ENCODE results near the gene B3GNT3. TPM values are rescaled to one million over a fixed set of nuclear protein-coding genes. Genes with fewer than 3 reads are reported as not detected.

Gene B3GNT3
- total RNA-seq, 1 donor from 2014 or later, result 88.2 TPM

DNA sequence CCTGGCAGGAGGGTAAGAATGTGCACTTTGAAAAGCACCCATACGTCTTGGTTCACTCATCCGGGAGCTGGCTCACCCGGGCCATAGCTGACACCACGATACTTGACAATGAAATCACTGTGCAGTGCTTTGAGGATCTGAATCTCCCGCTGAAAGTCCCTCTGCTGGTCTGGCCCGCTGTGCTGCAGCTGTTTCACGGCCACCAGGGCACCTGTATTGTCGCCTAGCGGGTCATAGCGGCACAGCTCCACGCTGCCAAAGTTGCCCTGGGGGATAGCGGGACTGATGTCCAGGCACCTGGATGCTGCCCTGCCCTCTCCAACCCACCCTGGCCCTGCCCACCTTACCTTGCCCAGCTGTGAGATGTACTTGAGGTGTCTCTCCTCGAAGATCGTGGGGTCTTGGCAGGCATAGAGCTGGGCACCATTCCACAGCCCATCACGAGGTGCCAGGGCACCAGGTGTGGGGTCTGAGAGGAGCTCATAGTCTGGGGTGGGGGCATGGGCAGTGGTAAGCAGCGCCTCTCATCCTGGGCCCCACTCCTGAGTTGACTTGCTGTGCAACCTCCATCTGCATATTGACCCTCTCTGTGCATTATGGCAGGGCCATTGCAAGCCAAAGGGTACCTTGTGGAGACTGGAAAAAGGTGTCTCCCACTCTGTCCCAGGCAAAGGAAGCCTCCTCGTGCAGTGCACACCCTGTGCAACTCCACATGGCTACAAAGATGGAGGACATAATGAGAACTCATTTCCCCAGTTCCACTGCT, 37.7 kb downstream of the B3GNT3 start:
- DNase-seq (ENCODE audit: low spot score), result no peak

DNA sequence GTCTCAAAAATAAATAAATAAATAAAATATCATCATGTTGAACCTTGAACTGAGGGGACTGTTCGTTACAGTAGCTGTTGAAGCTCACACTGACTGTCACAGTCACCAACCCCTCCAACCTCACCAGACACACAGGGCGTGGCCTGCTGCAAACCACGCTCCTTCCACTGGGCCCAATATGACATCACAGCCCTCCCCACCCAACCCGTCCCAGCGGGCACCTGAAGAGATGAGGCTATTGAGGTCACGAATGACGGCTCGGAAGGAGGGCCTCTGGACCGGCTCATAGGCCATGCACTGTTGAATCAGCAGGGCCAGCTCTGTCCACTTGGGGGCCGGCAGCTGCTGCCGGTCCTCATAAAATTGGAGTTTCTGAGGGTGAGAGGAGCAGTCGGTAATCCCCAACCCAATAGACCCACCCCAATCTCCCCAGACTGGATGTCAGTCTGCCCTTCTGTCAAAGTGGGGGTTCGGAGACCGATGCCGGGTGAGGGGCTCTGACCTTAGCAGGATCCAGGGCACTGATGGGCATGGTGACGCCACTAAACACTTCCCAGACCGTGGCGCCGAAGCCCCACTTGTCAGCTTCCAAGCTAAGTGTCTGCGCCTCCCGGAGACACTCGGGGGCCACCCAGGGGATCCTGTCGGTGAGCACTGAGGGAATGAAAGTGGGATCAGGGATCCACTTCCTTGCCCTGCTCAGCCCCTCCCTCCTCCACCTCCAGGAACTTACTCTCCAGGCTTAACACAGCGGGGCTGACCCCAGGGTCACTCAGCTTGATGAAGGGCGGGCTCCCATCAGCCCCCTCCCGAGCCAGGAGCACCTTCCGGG, 39.6 kb downstream of the B3GNT3 start:
- no peak for DNase-seq (ENCODE audit: low spot score)

DNA sequence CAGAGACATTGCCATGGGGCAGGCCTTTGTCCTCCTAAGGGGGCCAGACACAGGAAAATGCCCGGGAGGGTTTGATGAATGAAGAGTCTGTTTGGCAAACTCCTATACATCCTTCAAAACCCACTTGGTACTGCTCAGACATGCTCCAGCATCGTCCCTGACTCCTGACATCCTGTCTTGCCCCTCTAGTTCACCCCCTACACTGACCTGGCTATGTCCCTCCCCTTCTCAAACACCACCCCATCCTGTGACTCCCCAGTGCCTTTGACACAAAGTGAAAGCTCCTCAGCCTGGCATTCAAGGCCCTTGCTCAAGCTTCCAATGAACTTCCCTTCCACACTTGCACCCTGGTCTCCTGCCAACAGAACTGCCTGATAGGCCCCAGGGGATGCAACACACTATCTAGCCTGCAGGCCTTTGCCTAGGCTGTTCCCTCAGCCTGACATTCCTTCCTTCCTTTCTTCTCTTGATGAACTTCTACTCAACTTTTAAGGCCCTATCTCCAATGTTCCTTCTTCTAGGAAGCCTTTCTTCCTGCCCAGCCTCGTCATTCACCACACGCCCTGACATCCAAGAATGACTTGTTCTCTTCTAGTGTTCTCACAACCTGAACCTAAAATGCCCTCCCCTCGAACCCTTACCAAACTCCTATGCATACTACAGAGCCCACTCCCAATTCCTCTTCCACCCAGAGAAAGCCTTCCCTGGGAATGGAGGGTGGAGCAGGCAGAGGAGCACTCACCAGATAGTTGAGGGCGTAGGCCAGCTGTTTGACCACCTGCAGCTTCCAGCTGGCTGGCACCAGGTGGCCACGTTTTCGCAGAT, 40.5 kb downstream of the B3GNT3 start:
- DNase-seq (ENCODE audit: low spot score), result no peak

DNA sequence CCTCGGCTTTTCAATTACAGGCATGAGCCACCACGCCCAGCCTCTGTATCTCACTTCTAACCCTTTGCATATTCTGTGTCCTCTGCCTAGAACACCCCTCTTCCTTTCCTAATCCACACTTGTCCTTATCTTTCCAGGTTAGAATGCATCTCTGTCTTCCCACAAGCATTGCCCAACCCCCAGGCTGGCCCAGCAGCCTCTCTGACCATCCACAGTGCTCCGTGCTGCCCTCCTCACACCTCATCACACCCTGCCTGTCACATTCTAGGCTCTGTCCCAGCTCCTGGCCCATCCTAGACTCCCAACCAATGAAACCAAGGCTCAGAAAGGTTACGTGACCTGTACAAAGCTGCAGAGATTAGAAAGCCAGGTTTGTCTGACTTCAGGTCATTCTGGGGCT, 41.6 kb downstream of the B3GNT3 start:
- no peak for DNase-seq (ENCODE audit: low spot score)

DNA sequence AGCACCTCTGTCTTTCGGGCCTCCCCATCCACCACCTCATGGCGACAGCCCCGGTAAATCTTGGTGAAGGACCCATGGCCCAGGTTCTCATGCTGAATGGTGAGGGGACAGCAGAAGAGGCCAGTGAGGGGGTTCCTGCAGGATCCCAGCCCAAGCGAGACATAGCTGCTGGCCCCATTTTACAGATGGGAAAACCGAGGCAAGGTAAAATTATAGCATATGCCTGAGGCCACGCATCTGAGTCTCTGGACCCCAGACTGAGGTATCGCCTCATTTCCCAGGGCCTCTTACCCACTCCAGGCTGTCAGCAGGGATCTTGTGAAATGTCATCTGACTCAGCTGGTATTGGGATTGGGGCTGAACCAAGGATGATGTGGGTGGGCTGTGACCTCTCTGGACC, 43.0 kb downstream of the B3GNT3 start:
- DNase-seq (ENCODE audit: low spot score), result no peak

DNA sequence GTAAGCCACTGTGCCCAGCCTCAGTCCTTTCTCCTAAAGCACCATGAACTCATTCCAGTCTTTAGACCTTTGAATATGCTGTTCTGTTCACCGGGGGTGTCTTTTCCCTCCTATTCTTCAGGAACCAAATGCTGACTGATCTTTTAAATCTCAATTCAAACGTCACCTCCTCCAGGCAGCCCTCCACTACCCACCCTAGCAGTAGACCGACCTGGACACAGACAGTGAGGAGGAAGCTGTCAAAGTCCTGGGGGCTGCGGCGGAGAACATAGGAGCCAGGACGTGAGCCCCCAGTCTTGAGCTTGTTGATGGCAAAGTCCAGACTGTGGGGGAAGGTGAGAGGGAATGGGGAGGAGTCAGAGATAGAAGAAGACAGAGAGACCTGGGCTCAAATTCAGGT, 45.1 kb downstream of the B3GNT3 start:
- no peak for DNase-seq (ENCODE audit: low spot score)

DNA sequence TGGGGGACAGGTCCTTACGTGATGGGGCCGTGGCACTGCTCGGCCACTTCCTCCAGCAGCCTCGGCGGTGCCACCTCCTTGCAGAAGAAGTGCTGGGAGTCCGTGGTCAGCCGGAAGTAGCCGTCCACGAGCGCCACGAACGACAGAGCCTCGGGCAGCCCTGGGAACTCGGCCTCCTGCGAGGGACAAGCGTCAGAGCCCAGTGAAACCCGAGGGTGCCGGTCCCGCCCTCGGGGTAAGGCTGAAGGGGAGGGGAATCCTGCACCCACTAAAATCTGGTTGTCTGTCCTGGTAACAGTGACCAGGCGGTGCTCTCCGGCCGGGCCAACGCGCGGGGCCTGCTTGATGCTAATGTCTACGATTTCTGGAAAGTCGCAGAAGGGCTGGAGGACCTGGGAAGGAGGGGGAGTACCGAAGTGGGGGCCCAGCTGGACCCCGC, 46.5 kb downstream of the B3GNT3 start:
- no peak for DNase-seq (ENCODE audit: low spot score)

DNA sequence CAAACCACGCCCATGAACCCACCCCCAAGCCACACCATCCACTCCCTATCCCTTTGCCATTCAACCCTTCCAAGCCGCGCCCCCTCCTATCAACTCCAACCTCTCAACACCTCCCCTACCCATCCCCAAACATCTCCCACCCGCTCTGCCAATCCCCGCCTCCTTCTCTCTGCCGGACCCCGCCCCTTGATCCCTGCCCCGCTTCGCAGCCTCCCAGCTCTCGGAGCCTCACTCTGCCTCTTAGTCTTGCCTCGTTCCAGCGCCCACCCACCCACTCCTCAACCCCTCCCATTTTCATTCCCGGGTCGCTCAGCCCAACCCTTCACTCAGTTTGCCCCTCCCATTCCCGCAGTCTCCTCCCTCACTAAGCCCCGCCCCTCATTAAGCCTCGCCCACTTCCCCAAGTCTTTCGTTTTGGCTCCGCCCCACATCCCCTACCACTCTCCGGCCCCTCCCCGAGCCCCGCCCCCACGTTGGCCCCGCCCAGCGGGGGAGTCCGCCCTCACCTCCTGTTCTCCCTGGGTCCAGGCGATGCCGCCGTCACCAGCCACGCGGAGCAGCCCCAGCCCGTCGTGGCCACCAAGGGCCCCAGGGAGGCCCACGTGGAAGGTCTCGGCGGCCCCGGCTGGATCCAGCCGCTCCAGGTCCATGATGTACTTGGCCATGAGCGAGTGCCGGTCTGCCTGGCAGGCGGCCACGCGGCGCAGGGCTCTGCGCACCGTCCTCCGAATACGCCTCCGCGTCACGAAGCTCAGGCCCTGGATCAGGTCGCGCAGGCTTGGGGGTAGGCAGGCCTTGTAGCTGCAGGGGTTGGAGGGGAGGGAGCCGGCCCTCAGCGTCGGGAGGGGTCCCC, 47.1 kb downstream of the B3GNT3 start:
- DNase-seq (ENCODE audit: low spot score), result peak; percentile 95

DNA sequence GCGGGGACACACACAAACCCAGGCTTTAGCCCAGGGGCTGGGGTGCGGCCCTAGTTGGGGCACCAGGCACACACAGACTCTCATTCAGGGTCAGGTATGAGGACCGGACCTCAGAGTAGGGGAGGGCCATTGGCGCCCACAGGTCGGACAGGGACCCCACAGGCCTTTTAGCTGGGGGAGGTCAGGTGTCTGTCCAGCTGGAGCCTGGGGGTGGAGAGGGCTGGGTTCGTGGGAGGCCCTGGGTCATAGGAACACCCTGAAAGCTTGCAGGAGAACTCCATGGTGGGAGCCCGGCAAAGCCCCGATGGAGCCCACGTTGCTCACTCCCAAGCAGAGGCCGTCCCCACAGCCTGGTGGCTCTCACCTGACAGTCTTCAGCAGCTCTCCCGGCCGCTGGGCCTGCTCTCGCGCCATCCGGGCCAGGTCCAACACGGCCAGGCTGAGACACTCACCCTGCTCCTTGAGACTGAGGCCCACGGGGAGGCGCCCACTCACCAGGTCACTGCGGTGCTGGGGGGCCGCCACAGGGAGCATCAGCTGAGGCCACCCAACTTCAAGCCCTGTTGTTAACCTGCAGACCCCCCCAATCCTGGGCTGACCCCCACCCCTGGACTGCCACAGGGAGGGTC, 47.8 kb downstream of the B3GNT3 start:
- DNase-seq (ENCODE audit: low spot score), result no peak

DNA sequence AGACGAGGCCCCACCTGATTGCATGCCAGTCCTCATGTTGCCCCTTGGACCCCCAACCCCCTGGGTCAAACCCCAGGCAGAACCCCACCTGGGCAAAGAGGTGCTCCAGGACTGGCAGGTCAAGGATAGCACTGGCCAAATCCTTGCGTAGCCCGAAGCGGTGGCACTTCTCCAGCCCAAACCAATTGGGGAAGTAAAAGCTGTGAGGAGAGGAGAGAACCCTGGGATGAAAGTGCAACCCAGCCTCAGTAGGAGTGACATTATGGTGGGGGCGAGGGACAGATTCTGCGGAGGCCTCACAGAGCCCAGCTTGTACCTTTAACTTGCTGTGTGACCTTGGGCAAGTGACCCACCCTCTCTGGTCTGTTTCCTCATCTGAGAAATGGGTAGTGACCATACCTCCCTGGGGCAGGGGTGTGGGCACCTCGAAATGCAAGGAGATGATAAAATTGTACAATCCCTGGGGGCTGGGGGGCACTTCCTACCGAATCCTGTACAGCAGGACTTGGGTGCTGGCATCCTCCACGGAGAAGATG, 48.4 kb downstream of the B3GNT3 start:
- no peak for DNase-seq (ENCODE audit: low spot score)

DNA sequence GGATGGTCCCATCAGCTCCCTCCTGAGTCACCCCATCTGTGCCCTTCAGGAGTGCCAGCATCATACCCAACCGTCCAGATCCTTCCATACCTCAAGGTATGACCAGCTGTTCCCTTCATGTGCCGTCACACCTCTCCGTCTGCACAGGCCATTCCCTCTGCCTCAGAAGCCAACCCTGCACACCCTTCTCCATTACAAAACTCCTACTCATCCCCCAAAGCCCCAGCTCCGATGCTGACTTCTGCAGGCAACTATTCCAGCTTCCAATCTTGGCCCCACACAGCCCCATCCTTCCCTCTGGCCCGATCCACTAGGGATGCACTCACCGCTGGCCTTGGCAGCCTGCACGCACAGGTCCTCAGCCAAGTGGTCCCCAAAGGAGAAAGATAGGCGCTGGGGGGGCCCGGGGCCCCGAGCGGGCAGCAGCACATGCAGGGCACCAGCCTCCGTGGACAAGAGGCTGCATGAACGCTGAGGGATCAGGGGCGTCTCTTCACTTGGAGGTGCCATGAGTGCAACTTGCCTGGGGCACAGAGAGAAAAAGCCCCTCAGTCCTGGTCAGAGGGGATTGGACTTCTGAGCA, 49.1 kb downstream of the B3GNT3 start:
- no peak for DNase-seq (ENCODE audit: low spot score)

DNA sequence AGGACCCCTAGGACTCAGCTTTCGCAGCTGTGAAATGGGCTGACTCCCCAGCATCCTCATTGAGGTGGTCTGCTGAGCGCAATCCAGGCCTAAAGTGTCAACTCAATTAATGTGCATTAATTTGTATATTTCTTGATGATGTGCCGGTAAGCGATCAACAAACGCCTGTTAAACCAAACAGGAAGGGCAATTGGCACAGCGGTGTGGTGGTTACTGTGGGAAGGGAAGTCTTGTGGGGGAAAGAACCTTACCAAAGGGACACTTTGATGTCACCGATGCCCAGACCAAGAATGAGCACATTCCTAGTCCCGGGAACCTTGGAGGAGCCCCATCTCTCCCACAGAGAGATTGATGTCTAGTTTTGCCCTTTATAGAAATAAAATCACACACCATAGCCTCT, 51.2 kb downstream of the B3GNT3 start:
- DNase-seq (ENCODE audit: low spot score), result no peak

DNA sequence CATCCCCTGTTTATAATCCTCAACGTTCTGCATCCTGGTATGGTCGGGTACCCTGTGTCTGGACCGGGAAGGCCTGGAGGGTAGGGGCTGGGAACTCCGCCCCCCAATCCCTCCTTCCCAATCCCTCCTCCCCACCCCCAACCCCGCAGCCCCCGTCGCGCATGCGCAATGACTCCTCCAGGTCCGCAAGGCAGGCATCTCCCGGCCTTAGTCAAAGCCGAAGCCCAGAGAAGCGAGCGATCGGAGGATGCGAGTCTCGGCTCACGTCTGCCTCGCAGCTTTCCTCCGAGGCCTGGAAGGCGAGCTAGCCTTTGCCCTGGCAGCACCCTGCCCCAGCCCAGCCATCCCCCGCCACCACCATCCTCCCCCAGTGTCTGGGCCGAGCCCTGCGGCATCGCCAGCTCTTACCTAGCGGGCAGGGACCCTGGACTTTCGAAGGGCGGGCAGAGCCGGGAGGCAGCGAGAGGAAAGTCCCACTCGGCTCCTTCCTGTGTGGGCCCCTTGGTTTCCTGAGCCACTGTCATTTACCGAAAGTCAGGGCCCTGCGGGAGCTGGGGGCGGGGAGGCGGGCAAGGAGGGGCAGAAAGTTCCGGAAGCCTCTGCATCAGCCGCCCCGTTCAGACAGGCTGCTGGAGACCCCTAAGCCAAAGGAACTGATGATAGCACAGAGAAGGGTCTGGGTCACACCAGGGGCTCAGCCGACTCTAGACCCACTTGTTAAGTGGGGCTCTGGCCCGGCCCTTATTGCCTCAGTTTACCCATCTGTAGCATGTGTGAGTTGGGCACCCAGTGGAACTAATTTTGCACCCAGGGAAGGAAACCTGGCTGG, 52.8 kb downstream of the B3GNT3 start, which contains the start of gene JAK3:
JAK3 (minus strand) TSS at position 445 of the 829 bp plus-strand sequence. CDS start 3,565 bp downstream, outside the sequence.
- DNase-seq (ENCODE audit: low spot score), result peak; percentile 70

DNA sequence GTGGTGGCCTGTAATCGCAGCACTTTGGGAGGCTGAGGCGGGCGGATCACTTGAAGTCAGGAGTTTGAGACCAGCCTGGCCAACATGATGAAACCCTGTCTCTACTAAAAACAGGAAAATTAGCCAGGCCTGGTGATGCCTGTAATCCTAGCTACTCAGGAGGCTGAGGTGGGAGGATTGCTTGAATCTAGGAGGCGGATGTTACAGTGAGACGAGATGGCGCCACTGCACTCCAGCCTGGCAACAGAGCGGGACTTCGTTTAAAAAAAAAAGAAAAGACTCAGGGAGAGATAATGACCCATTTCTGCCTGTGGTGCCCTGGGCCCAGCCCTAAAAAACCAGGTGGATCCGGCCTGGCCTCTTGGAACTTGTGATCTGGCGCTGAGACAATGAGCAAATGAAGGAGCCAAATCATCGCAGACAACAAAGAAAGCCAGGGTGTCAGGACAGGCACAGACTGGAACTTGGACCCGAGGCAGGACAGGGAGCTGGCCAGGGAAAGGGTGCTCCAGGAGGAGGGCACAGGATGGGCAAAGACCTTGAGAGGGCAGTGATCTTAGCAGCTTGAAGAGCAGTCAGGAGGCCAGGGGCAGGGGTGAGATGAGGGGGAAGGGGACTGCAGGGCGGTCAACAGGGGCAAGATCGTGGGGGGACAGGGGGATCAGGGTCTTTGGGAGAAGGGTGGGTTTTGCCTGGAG, 53.8 kb downstream of the B3GNT3 start:
- DNase-seq (ENCODE audit: low spot score), result no peak

DNA sequence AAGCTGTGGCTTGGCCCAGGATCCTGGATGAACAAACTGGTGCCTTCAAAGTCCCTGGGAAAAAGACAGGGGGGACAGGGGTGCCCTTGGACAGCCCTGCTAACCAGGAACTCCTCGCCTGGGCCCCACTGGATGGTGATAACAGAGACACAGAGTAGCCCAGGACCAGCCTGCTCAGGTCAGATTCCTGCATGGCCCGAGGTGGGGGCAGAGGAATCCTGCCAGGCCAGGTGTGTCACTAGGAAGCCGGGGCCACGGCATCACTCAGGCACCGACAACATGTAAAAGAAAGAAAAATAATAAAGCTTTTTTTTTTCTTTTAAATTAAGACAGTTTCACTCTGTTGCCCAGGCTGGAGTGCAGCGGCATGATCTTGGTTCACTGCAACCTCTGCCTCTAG, 59.1 kb downstream of the B3GNT3 start:
- no peak for DNase-seq (ENCODE audit: low spot score)

DNA sequence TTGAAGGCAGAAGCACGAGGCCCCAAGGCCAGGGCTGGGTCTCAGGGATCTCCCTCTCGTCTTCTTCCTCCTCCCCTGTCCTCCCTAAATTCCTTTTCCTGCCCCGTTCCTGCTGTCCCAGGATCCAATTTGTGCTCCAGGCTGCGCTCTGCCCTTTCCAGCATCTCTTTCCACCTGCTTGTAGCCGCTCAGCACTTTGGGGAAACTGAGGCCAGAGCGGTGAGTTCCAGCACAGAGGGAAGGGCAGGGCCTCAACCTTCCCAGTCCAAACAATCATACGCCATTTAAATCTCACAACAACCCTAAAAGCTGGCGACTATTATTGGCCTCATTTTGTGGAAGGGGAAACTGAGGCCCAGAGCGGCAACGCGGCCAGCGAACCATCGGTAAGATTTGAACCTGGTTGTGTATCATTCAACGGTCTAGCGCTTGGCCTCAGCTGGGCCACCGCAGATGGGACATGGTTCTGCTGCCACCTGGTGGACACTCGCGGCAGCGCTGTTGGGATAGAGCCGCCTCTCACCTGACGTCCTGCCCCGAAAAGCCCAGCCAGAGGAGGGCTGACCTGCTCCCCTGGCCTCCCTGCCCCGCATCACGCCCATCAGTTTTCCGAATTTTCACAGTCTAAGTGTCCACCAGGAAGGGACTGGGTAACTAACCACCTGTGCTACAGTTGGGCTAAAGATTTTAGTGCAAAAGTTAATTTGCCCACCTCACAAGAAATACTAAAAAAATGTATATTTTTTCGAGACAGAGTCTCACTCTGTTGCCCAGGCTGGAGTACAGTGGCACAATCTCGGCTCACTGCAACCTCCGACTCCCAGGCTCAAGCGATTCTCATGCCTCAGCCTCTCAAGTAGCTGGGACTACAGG, 60.6 kb downstream of the B3GNT3 start:
- peak; percentile 91 for DNase-seq (ENCODE audit: low spot score)

DNA sequence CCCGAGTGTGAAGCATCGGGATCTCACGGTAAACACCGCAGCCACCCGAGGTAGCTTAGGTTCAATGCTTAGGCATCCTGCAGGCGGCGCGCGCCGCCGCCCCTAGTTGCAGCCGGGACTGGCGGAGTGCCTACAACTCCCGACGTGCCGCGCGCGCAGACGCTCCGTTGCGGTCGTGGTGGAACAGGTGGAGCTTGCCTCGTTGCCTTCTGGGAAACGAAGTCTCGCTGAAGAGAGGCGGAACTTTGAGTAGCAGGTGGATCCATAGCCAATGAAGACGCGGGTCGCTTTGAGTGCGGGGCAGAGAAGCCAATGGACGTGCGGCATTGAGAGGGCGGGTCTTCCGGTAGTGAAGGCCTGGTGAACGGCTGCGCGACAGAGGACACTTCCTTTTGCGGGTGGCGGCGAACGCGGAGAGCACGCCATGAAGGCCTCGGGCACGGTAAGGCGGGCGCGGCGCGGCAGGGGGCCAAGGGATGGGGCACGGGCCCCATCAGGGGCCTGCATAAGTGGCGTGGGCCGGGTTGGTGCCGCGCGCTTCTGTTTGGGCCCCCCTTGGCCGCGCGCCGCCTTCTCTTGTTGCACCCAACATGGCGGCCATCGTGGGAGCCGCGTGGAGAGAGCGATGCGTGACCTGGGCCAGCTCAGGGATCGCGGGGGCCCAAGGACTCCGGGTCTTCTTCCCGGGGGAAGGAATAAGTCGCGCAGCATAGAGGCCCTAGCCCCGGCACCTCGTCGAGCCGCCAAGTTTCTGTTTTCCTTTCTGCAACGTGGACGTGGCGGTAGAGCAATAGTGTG, 64.8 kb downstream of the B3GNT3 start, which contains the start of gene RPL18A:
RPL18A (plus strand) TSS at position 378 of the 798 bp plus-strand sequence; CDS start at position 425, 47 bp downstream.
- DNase-seq (ENCODE audit: low spot score), result peak; percentile 99

Measured in ureter (tissue), 1 donor.